Skin of body (tissue), 2 donors: Measurements from ENCODE around the gene FOXJ1. TPM values are rescaled to one million over a fixed set of nuclear protein-coding genes. Genes with fewer than 3 reads are reported as not detected.

Source experiments
- DNase-seq: peaks from one replicate; lab custom pipeline; 2025; lab: John Stamatoyannopoulos, UW
- total RNA-seq: library from RNA; depleted of rRNA; stranded (reverse); fragments of >200 nt; gene quantifications from one replicate; pipeline ENCODE4 v1.2.3, GENCODE V29; 2014

Gene FOXJ1
- total RNA-seq, 1 donor from 2014 or later, result 0.30 TPM

DNA sequence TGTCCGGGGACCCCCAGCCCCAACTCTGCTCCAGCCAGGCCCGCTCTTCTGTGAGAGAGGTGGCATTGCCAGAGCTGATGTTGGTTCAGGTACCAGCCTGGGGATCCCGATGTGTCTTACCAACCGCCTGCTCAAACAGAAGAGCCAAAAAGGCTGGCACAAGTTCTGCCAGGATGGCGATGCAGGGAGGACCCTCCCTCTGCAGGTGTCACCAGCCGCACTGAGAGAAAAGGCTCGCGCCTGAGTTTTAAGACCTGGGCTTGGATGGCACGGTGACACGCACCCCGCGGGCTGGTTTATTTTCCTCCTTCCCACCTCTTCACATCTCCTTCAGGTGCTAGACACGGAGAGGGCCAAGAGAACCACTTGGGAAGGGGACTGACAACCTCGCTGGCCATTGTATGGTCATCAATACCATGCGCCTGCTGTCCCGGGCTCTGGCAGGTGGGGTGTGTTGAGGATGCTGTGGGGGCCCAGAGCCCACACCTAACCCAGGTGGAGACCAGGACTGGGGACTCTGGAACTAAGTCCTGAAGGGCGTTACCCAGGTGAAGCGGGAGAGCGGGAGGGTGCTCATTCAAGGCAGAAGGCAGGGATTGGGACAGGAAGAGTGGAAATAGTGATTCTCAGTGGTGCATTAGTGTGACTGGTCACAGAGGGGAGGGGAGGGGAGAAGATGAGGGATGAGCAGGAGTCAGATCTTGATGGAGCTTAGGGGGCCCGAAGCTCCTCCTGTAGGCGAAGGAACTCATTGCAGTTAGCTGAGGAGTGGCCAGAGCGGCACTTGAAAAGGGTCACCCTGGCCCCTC is 16.3 kb downstream of the FOXJ1 start:
- no peak for DNase-seq

DNA sequence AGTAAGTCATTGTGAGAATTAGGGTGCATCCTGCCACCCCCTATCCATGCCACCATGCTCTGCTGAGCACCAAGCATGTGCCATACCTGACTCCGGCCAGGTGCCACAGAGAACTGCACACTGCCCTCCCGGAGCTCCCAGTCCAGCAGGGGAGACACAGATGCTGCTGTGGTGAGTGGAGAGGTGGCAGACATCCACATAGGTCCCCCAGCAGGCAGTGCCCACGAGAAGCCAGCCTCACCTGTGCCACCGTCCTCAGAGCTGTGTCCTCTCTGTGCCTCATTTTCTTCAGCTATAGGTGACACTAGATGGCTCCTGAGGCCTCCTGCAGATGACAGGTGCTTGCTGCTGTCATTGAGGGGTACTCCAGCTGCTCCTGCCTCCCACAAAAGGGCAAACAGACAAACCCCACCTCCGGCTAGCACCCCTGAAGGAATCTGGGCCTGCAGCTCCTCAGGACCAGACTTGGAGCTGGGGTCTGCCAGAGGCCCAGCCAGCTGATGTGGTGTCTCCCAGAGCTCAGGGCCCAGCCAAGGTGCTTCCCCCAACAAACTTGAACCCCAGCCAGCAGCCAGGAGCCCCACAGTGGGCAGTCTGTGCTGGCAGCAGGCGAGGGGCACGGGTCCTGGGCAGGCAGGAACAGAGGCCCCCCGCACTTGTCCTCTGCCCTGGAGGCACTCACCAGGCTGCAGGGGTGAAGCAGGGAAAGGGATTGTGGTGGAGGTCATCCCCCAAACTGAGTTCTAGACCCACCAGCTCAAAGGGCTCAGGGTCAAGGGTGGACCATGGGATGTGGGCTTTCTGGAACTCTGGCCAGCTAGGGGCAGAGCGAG is 17.1 kb downstream of the FOXJ1 start:
- no peak for DNase-seq

DNA sequence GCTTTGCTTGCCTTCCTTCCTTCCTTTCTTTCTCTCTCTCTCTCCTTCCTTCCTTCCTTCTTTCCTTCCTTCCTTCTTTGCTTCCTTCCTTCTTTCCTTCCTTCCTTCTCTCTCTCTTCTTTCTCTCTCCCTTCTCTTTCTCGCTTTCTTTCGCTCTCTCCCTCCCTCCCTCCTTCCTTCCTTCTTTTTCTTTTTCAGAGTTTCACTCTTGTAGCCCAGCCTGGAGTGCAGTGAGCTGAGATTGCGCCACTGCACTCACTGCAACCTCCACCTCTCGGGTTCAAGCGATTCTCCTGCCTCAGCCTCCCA is 17.9 kb downstream of the FOXJ1 start:
- DNase-seq, result no peak

DNA sequence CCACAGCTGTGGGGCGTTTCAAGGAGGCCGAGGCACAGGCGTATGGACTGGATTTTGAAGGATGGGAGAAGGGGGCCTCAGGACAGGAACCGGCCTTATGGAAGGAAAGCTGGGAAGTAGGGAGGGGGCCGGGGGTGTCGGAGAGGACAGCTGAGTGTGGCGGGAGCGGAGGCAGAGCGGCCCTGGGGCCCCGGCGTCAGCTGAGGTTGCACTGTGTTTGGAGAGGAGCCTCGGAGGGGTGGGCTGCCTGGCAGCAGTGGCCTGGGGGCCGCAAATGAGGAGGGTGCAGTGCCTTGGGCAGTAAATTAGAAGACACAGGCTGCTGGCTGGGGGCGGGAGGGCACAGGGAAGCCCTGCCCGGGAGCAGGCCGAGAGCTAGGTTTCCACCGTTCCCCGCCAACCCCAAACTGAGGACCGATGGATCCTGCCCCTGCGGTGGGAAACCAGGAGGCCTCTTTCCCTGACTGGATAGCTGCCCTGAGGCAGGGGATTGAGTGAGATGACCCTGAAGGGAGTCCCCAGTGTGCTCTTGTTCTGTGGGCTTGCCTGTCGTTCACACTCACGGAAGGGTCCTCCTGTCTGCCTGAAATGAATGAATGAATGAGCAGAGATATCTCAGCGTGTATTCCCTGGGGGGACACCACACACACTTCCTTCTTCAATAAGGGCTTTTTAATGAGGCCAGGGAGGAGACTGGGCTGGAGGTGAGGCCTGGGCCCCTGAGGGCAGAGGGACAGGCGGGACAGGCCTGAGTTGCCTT is 18.4 kb downstream of the FOXJ1 start:
- DNase-seq, result no peak

DNA sequence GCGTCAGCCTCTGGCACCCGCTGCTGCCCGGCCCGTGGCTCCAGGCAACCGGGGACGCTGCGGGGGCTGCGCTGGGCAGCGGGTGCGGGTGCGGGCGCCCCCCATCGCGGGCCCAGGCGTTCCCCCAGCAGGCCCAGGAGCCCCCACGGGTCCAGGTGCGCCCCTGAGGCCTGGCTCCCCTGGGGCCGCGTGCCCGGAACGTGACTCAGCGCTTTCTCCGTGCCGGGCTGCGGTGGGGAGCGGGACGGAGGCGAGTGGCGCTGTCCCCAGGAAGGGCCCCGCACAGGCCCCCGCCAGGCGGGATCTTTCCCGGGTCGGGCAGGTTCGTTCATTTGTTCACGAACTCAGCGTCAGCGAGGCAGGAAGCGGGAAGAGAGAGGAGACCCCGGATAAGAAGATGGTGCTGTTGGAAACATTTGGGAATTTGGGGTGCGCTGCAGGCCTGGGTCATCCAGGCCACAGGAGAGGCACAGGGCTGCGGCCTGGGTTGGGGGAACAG is 19.1 kb downstream of the FOXJ1 start:
- DNase-seq, result no peak

DNA sequence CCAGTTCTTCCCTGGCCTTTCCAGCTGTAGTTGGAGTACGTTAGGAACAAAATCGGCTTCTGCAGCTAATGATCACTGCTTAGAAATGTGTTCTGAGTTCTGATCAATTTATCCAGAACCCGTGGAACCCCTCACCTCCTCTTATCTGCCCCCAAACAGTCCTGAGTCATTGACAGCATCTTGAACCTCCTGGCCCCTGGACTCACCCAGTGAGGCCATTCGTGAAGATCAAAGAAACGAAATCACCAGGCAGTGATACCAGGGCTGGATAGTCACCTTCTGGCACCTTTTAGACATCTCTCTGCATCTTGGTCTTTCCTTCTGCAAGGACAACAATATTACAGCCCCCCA is 20.4 kb downstream of the FOXJ1 start:
- no peak for DNase-seq

DNA sequence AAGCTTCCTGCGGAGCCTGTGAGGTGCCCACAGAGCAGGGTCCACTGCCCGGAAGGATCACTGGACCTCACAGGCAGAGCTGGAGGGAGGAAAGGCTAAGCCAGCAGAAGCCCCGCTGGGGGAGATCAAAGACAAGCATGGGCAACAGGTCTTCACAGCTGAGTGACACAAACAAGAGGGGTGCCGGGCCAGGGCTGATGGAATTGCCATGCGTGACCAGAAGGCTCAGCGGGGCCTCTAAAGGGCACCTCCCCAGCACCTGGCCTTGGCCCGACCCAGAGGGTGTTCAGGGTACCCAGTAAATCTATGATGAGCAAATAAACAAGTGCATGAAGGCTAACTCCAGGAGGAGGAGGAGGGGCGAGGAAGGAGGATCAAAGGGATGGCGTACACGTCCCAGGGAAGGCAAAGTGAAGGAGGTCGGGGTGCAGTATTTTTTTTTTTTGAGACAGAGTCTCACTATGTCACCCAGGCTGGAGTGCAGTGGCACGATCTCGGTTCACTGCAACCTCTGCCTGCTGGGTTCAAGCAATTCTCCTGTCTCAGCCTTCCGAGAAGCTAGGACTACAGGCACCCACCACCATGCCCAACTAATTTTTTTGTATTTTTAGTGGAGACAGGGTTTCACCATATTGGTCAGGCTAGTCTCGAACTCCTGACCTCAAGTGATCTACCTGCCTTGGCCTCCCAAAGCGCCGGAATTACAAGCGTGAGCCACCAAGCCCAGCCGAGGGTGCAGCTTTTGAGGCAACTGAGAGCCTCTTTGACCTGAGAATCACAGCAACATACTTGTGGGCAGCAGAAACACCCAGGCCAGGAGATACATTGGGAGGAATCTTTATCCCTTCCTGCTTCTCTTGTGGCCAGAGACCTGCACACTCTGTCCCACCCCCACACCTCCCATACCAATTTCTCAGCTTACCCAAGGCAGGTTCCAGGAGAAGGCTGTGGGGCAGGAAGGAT is 21.4 kb downstream of the FOXJ1 start:
- no peak for DNase-seq

DNA sequence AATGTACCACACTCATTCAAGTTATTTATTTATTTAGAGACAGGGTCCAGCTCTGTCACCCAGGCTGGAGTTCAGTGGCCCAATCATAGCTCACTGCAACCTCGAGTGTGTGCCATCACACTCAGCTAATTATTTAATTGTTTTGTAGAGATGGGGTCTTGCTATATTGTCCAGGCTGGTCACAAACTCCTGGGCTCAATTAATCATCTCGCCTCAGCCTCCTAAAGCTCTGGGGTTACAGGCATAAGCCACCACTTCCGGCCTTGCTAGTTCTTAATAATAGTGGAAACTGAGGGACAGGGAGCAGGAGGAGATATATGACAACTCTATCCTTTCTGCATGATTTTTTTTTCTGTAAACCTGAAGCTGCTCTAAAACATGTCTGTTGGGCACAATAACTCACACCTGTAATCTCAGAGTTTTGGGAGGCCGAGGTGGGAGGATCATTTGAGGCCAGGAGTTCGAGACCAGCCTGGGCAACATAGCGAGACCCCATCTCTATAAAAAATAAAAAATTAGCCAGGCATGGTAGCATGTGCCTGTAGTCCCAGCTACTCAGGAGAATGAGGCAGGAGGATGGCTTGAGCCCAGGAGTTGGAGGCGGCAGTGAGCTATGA is 25.8 kb downstream of the FOXJ1 start:
- DNase-seq, result no peak

DNA sequence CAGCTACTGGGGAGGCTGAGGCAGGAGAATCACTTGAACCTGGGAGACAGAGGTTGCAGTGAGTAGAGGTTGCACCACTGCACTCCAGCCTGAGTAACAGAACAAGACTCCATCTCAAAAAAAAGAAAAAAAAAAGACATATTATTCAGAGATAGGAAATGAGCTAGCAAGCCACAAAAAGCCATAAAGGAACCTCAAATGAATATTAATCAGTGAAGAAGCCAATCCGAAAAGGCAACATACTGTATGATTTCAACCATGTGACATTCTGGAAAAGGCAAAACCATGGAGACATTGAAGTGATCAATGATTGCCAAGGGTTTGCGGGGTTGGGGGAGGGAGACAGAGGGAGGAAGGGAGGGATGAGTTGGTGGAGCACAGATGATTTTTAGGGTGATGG is 29.1 kb downstream of the FOXJ1 start:
- DNase-seq, result no peak

DNA sequence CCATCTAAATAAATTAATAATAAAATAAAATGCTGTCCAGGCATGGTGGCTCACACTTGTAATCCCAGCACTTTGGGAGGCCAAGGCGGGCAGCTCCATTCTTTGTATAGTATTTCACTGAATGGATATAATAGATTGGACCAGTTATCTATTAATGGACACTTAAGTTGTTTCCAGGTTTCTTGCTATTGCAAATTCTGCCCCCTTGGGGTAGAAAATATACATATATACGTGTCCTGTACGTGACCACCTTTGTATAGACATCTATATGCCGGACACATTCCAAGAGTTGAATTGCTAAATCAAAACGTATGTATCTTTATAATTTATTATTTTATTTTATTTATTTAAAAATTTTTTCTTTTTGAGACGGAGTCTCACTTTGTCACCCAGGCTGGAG is 33.5 kb downstream of the FOXJ1 start:
- DNase-seq, result no peak

DNA sequence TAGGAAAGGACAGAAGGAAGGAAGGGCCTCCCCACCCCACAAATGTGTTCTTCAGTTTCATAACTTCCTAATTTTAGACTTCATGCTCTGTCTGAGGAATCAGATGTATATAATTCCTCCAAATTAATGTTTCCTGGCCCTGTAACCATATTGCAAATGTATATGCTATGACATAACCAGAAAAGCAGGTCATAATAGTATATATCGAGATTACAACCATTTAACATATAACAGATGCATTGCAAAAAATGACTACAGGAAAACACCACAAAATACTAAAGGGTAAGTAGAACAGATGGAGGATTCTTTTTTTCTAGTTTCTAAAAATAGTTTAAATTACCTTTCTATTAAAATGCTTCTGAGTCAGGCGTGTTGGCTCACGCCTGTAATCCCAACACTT is 34.3 kb downstream of the FOXJ1 start:
- no peak for DNase-seq

DNA sequence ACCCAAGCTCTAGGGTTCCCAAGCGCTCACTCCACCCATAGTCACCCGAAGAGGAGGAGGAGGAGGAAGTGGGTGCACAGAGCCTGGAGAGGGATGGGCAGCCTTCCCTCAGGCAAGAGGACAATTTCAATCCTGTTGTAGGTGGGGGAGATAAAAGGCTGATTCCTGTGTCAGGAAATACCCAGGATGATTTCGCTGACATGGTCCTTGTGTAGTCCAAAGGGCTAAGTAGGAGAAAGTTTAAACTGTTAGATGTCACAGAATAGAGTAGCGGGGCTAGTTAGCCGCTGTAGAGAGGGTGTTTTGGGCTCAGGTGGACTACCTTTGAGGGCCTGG is 36.2 kb downstream of the FOXJ1 start:
- no peak for DNase-seq

DNA sequence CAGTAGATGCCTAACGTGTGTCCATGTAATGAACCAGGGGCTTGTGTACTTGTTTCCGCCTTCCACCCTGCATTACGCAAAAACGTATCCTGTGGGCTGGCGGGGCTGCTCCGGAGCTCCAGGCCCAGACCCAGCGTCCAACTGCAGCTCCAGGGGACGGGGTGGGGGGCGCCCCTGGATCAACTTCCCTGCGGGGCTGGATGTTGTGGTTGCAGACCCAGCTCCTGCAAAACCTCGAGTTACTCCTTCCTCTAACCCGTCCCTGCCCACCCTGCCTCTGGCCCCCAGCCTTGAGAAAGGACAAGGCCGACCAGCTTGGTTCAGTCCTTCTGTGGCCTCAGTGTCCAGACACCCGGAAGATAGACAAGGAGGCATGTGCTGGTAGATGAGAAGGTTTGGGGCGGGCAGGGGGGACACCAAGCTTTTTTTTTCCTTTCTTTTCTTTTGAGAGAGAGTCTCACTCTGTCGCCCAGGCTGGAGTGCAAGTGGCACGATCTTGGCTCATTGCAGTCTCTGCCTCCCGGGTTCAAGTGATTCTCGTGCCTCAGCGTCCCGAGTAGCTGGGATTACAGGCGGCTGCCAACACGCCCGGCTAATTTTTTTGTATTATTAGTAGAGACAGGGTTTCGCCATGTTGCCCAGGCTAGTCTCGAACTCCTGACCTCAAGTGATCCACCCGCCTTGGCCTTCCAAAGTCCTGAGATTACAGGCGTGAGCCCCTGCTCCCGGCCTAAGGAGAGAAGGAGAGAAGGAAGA is 36.7 kb downstream of the FOXJ1 start:
- no peak for DNase-seq

DNA sequence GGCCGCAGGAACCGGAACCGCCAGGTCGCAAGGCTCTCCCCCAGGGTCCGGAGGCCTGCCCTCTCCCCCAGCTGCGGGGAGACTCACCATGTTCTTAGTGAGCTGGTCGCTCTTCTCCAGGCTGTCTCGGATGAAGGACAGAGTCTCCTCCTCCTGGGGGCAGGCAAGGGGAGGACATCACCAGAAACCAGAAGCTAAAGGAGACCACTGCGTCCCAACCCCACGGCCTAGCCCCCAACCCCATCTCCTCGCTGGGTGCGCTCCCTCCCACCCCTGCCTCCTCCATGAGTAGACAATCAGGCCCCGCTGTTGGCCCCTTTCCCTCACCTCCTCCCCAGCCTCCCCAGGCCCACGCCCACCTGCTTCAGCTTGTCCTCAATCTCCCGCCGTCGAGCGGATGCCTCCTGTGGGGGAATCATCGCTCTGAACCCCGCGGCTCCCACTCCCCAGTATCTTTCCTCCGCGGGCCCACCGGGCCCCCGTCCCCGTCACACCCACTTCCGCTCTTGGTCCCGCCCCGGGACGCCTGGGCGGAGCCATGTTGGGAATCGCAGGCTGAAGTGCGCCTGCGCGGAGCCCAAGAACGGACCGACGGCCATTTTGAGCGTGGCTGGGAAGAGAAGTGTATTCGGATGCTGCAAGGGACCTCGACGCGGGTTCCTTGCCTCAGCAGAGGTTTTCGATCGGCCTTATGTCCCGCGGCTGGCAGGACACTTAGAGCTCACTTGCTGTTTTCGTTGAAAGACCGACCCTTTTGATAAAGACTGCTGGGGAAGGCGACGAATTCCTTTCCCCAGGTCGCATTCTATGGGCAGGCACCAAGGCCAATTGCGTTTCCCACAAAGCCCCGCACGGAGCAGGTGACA is 37.5 kb downstream of the FOXJ1 start, which contains the start of gene EXOC7:
Gene EXOC7 (minus strand): TSS at position 514 of the 866 bp plus-strand sequence. CDS start 95 bp downstream, at position 419.
- peak; percentile 88 for DNase-seq

DNA sequence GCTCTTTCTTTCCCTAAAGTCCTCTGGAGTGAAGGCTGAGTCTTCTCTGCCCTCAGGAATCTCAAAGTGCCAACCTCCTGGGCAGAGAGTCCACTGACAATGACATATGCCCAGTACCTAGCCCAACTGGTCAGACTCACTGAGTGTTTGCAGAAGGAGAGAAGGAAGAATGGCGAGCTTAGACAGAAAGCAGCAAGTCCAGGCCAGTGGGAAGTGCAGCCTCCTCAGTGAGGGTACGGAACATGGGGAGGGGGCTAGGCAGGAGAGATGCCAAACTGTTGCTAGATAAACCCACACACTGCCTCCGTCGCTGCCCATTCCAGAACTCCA is 38.1 kb downstream of the FOXJ1 start:
- no peak for DNase-seq

DNA sequence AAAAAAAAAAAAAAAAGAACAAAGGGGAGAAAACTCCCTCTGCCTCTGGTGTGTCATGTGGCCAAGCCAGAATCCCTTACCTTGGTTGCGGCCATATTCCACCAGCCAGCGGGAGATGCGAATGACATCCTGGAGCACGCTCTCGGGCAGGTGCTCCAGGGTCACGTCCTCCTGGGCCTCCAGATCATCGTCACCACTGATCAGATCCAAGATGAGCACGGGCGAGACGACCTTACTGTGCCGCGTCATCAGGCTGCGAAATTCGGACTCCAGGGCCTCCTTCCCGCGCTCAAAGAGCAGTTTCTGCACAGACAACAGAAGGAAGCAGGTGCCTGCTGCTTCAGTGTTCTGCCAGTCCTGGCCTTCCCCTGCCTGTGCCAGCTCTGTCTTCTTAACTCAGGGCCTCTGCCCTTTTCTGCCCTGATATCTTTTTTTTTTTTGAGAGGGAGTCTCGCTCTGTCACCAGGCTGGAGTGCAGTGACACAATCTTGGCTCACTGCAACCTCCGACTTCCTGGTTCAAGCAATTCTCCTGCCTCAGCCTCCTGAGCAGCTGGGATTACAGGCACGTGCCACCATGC is 43.2 kb downstream of the FOXJ1 start:
- no peak for DNase-seq

DNA sequence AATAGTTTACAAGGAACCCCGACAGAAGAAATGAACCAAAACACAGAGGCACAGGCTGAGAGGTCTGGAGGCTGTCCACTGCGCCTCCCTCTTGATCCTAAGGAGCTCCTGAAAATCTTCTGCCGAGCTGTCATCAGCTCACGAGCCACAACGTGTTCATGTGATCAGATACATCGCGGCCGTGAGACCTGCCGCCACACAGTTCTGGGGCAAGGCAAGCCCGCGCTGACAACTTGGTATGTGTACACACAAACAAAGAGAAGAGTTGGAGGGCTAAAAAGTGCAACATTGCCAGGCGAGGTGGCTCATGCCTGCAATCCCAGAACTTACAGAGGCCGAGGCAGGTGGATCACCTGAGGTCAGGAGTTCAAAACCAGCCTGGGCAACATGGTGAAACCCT is 45.1 kb downstream of the FOXJ1 start:
- DNase-seq, result no peak

DNA sequence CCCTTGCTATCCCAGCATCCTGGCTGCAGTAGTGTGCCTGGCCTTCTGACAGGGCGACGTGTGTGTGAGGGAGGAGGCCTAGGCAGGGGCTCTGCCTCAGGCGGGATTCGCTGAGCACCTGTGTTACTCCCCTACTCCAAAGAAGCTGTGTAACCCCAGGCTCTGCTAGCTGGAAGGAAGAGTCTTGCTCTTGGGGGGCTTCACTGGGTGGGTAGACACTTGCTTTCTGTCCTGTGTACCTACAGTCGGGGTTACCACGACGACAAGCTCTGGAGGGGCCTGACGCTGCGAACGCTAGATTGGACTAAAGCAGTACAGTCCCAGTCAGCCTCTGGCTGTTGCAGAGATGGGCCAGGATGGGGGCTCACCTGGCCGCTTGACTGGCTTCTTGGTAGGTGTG is 47.0 kb downstream of the FOXJ1 start:
- DNase-seq, result no peak
